BJ (cell line): ENCODE data around the gene UST. TPM values are rescaled to one million over a fixed set of nuclear protein-coding genes. Genes with fewer than 3 reads are reported as not detected.

Source experiments
- CTCF ChIA-PET: fragments of 350-600 bp; formaldehyde crosslinking; extraction: SDS; loops from one replicate; lab custom pipeline; 2021; ENCODE audit warnings: antibody characterized with exemption, inconsistent platforms; lab: Yijun Ruan, JAX
- POLR2A ChIA-PET: fragments of 300-600 bp; sonication (Branson Sonifier 250); formaldehyde crosslinking; extraction: SDS; loops from one replicate; lab custom pipeline; 2021; ENCODE audit warnings: antibody characterized with exemption; lab: Charles Lee
- DNase-seq: peaks from one replicate; pipeline ENCODE4 v3.0.0-alpha.2; 2011; ENCODE audit warnings: low read depth
- H3K27me3 ChIP-seq: 2 replicates; pipeline ENCODE4 v1.6.0; 2011; ENCODE audit warnings: low read length; ENCODE audit not compliant: control insufficient read depth, insufficient read depth
- H3K36me3 ChIP-seq: 2 replicates; pipeline ENCODE4 v1.5.1; 2011; ENCODE audit warnings: low read length; ENCODE audit not compliant: control insufficient read depth, insufficient read depth
- H3K4me3 ChIP-seq: 2 replicates; pipeline ENCODE4 v1.5.1; 2011; ENCODE audit warnings: low read depth, mild to moderate bottlenecking, control low read depth, low read length
- CTCF ChIP-seq: IDR thresholded peaks from 2 replicates; pipeline ENCODE4 v1.5.1; 2011; ENCODE audit warnings: low read depth, mild to moderate bottlenecking, control low read depth, inconsistent platforms, low read length, moderate library complexity; ENCODE audit not compliant: insufficient read depth
- polyA plus RNA-seq: library from polyadenylated mRNA; depleted of rRNA; stranded (reverse); fragments of >200 nt; gene quantifications from 2 replicates; pipeline ENCODE4 v1.2.3, GENCODE V29; 2011

Gene UST
- polyA plus RNA-seq, 1 experiment, result 6.8 TPM

GRCh38 chr6:148700741-148701311, 46.0 kb upstream of the UST start:
- TF ChIP-seq CTCF, result no peak
- no peak for DNase-seq
- POLR2A ChIA-PET, result interaction anchor here (0.6 kb wide), 1 partner anchor 330 kb away, joined by 5 read pairs; no protein-coding TSS in a partner anchor
- CTCF ChIA-PET, result interaction anchor here (0.5 to 1.2 kb wide), 3 partner anchors 74 to 141 kb away, joined by 3 to 4 read pairs (median 4); no protein-coding TSS in a partner anchor
- H3K36me3 ChIP-seq, result no peaks in the 10 kb centered on the region
- H3K4me3 ChIP-seq, result peak overlapping the region; percentile 29
- H3K27me3 ChIP-seq, result no peaks in the 10 kb centered on the region

GRCh38 chr6:148701375-148701774, 45.5 kb upstream of the UST start:
- no peak for DNase-seq
- Histone ChIP-seq H3K36me3 (no peaks in the 10 kb centered on the region), H3K4me3 (no peak overlapping the region), H3K27me3 (no peaks in the 10 kb centered on the region)
- ChIA-PET CTCF (interaction anchor here (0.5 to 1.6 kb wide), 4 partner anchors 74 to 141 kb away, joined by 3 to 4 read pairs (median 4); no protein-coding TSS in a partner anchor), POLR2A (no interaction called here)
- TF ChIP-seq CTCF, result no peak

GRCh38 chr6:148703900-148704299, 42.9 kb upstream of the UST start:
- H3K4me3 ChIP-seq, result no peak overlapping the region
- H3K27me3 ChIP-seq, result no peaks in the 10 kb centered on the region
- CTCF ChIA-PET, result interaction anchor here (0.6 kb wide), 1 partner anchor 145 kb away, joined by 3 read pairs; no protein-coding TSS in a partner anchor
- H3K36me3 ChIP-seq, result no peaks in the 10 kb centered on the region
- no peak for TF ChIP-seq CTCF
- no peak for DNase-seq
- POLR2A ChIA-PET, result no interaction called here

- no peak for TF ChIP-seq CTCF
- H3K4me3 ChIP-seq, result no peak overlapping the region
- no peak for DNase-seq
- no peaks in the 10 kb centered on the region for H3K27me3 ChIP-seq
- no peaks in the 10 kb centered on the region for H3K36me3 ChIP-seq
- CTCF ChIA-PET, result interaction anchor here (0.6 to 1.3 kb wide), 3 partner anchors 10 to 145 kb away, joined by 3 read pairs; no protein-coding TSS in a partner anchor
- POLR2A ChIA-PET, result no interaction called here
These were observed 42.2 kb upstream of the UST start for GRCh38 chr6:148704400-148705246.

- Histone ChIP-seq H3K4me3 (no peak overlapping the region), H3K36me3 (no peaks in the 10 kb centered on the region), H3K27me3 (no peaks in the 10 kb centered on the region)
- TF ChIP-seq CTCF, result no peak
- POLR2A ChIA-PET, result no interaction called here
- CTCF ChIA-PET, result interaction anchor here (1.8 kb wide), 2 partner anchors 10 to 11 kb away, joined by 4 to 7 read pairs; no protein-coding TSS in a partner anchor
- DNase-seq, result no peak
These were observed 38.1 kb upstream of the UST start for GRCh38 chr6:148708707-148709106.
